NCI-H82 treated with DMSO at 0.1 percent for 48 hours (cell line): Measurements from ENCODE around the gene CCR5AS.
"Not testable (repeated sequence)": the region's sequence is repeated elsewhere in the genome, so short reads cannot be mapped to it uniquely, and the experiment has no call there.

Source experiments
- DNase-seq: peaks from one replicate; lab custom pipeline; 2025; ENCODE audit not compliant: unreplicated experiment; lab: John Stamatoyannopoulos, UW

Gene CCR5AS

DNA sequence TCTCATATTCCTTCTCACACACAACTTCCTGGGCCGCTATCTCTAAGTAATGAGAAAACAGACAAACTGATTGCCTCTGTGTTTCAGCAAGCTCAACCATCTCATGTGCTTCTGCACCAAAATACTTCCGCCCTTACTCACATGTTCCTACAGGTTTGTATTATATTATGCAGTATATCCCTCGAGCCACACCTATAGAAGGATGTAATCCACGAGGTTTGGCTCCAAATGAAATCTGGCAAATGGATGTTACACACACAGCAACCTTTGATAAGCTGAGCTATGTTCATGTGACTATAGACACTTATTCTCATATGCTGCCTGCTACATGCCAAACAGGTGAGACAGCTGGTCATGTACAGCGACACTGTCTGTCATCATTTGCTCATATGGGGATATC lies 22.8 kb upstream of the CCR5AS start:
- no peak for DNase-seq

DNA sequence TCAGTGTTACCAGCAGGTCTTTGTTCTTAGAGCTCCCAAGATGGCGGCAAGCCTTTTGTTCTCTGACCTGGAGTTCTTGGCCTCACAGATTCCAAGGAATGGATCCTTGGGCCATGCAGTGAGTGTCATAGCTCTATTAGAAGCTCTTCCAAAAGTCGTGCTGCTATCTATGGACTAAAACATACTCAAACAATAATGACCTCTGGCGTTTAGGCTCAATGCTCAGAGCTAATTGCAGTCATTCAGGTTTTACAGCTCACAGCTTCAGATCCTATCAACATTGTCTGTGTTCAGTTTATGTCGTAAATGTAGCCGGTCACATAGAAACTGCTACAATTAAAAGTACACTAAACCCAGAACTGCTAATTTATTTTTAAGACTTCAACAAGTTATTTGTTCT lies 22.4 kb upstream of the CCR5AS start:
- no peak for DNase-seq

DNA sequence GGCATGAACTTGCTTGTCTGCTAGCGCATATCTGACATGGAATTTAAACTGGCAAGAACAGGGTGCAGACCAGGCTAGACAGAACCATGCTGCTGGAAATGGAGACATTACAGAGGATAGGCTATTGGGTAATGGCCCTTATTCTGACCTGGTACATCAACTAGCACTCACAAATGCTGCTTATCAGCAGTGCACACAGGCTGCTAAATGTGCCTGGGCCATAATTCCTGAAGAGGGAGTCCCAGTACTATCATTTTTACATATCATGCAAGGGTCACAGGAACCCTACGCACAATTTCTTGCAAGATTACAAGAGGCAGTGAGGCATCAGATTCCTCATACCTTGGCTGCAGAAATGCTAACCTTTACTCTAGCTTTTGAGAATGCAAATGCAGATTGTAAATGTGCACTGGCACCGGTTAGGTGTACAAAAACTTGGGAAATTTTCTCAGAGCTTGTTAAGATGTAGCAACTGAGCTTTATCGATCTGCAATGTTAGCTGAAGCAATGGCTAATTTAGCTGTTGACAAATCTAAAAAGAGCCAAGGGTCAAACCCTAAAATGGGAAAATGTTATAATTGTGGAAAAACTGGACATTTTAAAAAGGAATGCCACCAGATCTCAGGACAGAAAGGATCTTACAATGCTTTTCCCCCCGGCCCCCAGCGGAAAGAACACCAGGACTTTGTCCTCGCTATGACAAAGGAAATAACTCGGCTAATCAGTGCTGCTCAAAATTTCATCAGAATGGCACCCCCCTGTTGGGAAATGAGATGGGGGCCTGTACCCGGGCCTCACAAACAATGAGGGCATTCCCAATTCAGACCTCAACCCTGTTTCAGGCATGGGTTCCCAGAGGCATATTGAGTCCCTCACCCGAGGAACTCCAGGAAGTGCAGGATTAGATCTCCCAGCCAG lies 21.3 kb upstream of the CCR5AS start:
- DNase-seq, result no peak

DNA sequence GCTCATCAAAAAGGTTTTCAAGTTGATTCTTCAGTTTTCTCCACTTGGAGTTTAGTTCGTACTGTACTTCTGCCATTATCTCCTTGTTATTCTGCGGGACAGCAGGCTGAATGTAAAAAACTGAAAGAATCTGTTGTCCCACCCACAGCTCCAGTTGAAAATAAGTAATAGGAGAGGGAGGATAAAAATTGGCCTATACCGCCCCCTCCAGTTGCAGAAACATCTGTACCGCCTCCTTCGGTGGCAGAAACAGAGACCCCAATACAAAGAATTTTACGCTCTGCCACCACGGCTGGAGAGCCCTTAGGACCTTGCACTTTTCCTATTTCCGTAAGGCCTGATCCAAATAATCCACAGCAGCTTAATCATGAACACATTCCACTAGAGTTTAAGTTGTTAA lies 20.5 kb upstream of the CCR5AS start:
- DNase-seq, result not testable (repeated sequence)

DNA sequence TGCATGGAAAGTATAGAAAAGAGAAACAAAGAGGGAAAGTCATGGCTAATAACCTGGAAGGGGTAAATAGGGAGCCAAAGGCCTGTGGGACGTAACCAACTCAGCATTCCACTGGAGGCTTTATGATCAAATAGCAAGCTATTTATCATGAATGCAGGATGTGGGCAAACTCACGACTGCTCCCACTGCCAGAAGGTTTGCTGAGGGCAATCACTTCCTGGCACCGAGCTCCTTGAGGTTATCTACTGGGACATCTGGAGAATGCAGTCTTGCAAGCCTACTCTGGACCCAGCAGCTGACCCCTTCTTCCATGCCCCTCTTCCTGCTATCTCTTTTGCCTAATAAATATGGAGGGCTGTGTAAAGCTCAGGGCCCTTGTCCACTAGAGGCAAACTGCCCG lies 19.6 kb upstream of the CCR5AS start:
- not testable (repeated sequence) for DNase-seq

DNA sequence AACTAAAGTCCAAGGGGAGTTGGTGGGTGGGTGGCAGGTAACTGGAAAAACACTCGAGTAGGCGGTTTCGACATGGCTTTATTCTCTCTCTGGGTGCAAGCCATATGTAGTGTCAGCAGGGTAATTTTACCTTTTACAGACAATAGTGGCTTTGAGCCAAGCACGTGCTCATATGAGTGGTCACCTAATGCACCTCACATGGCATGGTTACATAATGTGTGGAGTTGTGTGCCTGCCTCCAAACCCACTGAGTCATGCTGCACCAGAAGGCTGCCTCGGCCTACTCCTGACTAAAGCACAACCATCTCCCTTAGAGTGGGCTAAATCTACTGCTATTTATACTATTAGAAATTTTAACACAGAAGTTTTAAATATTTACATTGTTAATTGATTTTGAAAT lies 16.7 kb upstream of the CCR5AS start:
- no peak for DNase-seq

DNA sequence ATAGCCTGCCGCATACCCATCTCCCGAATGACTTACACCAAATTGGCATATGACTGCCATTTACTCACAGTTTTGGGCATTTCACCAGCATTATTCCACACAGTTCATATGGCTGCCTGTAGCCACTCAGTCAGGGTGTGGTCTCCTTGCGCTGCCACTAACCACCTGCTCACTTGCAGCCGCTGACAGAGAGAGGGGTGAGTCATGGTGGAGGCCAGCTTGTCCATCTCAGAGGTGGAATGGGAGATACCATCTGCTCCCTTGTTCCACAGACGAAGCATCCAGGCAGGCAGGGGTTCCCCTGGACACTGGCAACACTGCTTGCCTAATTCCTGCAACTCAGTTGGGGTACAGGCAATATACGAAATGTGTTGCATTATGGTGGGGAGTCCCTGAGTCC lies 15.8 kb upstream of the CCR5AS start:
- no peak for DNase-seq

DNA sequence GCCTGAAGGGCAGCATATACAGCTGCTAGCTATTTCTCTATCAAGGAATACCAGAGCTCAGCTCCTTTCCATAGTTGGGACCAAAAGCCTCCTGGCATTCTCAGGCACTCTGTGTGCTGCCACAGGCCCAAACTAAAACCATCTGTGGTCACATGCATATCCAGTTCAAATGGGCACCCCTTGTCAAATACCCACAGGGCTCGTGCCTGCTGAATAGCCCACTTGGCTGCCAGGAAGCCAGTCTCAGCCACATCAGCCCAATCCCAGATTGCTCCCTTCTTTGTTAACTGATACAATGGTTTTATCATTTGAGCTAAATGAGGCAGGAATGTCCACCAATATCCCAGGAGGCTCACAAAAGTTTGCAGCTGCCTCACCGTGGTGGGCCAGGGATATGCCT lies 14.1 kb upstream of the CCR5AS start:
- DNase-seq, result no peak

DNA sequence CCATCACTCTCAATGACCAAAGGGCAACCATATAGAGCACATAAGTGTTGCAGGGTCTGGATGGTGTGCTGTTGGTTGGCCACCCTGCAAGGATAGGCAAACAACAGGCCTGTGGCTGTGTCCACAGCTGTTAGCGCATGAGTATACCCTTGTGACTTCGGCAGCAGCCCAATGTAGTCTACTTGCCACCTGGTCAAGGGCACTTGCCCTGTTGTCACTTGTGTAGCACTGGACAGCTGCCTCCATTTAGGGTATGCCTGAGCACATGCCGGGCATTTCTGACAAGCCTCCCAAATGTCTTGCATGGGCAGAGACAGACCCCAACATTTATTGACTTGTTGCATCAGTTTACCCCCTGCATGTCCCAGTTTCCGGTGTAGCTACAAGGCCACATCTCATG lies 12.9 kb upstream of the CCR5AS start:
- no peak for DNase-seq

DNA sequence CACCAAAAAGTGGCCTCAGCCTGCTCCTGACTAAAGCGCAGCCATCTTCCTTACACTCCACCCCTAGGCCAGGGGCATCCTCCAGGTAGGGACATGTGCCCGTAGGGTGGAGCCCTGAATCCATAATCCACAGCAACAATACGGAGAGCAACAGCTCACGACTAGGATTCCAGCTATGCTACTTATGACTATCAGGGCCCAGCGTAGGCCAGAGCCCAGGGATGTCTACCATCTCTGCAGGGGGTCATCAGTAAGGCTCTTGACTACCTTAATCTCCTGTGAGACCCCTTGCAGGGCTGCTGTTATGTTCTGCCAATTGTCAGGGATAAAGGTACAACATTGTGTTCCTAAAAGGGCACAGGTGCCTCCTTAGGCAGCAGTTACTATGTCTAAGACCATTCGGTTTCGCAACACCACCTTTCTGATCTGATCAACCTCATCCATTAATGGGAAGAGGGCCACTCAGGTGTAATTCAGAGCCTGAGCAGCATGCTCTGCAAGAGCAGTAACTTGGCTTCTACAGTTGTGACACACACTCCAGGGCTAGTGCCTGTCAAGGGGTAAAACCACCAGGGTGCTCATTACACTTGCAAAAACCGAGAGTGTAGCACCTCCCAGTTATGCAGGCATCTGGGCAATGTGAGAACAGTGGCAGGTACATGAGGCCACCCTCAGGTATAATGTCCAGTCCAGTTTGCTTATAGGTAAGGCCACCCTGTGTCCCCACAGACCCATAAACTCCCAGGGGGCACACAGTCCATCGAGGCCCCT lies 11.2 kb upstream of the CCR5AS start:
- DNase-seq, result no peak

DNA sequence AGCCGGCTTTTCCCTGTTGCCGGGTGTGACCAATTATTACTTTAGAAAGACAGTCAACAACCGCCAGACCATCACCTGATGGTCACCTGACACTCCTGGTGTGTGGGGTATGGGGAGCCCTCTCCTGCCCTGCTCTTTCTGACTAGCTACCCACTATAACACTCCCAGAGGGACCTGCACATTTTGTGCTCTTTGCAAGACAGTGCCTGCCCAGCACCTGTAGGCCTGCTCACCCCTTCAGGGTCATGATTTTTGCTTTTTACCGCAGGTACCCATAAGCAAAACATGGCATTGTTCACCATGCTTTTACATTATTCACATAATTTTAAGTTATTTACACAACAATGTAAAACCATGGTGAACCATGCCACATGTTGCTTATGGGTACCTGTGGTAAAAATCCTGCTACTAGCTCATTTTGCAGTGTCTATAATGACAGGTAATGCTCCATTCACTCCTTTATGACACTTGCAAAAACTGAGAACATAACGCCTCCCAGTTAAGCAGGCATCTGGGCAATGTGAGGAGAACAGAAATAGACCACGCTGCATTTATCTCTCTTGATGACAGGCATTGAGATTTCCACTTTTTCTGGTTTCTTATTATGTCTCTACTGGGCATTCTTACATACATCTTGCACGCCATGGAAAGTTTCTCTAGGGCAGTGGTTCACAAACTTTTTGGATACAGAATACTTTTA lies 10.1 kb upstream of the CCR5AS start:
- no peak for DNase-seq

DNA sequence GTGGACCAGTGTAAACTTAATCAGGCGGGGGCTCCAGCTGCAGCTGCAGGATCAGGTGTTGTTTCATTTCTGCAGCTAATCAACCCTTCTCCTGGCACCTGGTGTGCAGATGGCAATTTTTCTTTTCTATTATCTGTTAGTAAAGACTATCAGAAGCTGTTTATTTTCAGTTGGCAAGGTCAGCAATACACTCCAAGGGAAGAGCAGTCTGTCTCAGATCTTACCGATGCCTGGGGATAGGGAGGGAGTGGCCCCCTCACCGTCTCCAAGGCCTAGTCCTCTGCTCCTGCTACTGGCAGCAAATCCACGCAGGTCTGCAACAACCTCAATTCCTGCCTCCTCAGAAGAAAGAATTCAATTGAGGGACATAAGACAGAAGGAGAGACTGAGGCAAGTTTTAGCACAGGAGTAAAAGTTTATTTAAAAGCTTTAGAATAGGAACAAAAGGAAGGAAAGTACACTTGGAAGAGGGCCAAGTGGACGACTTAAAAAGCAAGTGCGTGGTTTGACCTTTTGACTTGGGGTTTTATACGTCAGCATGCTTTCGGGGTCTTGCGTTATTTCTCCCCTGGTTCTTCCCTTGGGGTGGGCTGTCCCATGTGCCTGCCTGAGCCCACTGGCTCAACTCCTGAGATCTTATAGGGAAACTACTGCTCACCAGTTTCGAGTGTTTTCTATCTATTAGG lies 9.4 kb upstream of the CCR5AS start:
- no peak for DNase-seq

DNA sequence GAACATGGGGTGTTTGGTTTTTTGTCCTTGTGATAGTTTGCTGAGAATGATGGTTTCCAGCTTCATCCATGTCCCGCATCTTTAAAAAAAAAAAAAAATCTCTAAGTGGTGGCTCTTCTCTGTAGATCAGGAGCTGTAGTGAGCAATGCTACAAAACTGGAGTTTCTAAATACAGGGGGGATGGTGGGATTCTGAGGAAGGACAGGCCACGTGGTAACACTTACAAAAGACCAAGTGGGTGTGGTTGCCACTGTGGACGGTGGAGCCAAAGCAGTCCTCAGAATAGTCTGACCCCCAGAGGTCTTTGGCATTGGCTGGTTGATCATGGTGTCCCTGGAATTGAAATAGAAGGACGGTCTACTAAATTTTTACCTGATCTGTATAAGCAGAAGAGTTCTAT lies 7.9 kb upstream of the CCR5AS start:
- DNase-seq, result no peak

DNA sequence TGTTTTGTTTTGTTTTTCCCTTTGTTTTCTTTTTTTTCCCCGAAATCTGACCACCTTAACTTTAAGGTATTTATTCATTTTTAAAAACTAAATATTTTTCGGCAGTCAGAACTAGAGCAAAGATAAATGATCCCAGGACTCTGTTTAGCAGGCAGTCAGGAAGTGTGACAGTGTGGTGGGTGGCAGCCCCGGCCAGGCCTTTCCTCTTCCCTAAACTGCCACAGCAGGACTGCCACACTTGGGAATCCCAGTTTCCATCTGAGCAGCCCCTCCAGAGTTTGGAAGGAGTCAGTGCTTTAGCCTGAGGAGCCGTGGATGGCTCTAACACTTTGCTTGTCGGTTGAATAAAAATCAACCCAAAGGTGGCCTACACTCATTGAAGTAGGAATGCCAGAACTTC lies 7.1 kb upstream of the CCR5AS start:
- DNase-seq, result no peak

DNA sequence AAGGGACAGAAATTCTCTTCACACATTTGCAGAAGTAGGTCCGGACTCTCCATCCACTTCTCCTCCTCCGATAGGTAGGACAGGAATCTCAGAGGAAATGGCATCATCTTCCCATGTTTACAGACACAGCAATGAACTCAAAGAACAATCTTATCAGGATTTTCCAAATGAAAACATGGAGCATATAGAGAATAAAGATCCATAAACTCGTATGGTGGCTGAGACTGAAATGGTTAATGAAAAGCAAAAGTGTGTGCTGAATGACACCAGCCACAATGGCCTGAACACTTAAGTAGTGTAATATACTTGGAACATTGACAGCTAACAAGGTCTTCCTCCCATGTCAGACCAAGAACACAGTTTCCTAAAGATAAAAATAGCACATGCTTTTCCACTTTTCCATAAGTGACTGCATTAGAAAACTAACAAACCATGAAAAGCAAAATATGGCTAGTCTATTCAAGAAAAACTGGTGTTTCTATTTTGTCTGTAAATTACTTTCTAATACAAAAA lies 6.0 kb upstream of the CCR5AS start:
- no peak for DNase-seq

DNA sequence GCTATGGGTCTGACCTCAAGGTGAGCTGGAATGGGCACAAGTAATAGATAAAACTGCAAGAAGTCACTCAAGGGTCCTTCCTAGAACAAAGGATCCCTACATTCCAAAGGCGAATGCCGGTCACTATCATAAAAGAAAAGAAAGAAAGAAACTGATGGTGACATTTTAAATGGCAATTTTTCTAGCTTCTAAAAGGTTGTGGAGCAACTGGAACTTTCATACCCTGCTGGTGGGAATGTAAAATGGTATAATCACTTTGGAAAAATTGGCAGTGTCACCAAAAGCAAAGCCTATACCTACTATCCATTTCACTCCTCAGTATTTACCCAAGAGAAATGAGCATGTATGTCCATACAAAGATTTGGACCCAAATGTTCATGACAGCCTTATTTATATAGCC lies 4.4 kb upstream of the CCR5AS start:
- no peak for DNase-seq

DNA sequence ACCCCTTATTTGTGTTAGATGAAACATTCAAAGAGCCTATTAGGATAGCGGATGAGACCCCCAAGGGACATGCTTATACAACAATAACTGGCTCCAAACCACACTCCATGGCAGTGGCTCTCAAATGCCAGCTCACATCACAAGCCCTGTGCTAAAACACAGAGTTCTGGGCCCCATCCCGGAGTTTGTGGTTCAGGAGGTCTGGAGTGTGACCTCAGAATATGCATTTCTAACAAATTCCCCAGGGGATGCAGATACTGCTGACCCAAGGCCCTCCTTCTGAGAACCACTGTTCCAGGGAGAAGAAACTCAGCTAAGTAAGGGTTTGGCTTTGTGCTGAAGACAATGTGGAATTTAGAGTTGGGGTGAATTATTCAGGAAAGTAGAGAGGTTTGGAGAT lies 3.8 kb upstream of the CCR5AS start:
- DNase-seq, result no peak

DNA sequence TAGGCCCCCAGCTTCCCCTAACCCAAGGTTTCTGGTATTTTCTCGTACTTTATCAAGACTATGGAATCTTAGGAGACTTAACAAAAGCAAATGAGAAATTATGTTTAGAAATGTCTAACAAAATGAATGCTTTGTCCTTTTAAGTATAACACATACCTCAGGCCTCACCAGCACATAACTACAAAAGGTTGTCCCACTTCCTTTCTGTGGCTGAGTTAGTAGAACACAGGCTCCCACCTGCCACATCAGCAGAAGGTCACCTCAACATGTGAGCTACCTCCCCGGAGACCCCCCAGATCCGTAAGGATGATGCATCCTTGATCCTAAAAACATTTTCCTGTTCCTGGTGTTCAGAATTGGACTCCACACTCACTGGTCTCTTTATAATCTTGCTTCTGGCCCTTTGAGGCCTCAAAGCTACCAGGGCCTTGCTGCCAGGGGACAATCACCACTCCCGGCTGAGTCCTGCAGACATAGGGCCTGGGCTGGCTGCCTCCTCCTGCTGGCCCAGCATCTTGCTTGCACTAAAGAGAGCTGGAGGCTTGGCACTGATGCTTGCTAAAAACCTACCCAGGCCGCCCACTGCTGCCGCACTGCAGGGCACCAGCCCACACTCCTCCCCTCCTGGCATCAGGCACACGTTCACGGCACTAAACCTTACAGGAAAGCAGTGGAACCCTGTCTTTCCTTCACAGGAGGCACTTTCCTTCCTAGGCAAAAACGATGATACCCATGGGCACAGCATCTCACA lies 3.0 kb upstream of the CCR5AS start:
- no peak for DNase-seq

DNA sequence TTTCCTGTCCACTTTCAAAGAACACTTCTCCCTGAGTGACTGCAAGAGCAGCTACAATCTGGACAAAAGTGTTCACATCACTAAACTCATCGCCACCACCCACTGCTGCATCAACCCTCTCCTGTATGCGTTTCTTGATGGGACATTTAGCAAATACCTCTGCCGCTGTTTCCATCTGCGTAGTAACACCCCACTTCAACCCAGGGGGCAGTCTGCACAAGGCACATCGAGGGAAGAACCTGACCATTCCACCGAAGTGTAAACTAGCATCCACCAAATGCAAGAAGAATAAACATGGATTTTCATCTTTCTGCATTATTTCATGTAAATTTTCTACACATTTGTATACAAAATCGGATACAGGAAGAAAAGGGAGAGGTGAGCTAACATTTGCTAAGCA lies 2.0 kb upstream of the CCR5AS start:
- DNase-seq, result no peak

DNA sequence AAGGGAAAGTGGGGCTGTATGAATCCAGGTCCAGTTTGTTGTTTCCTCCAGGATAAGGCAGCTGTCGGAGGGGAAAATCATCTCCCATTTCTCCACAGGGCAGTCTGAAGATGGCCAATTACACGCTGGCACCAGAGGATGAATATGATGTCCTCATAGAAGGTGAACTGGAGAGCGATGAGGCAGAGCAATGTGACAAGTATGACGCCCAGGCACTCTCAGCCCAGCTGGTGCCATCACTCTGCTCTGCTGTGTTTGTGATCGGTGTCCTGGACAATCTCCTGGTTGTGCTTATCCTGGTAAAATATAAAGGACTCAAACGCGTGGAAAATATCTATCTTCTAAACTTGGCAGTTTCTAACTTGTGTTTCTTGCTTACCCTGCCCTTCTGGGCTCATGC lies 1.1 kb upstream of the CCR5AS start:
- no peak for DNase-seq
